ENCODE results near the gene VWCE. TPM values are rescaled to one million over a fixed set of nuclear protein-coding genes. Genes with fewer than 3 reads are reported as not detected.

VWCE gene
- total RNA-seq, 1 experiment from 2014 or later = 20.6 TPM

- H4K20me1 ChIP-seq (ENCODE audit: control insufficient read depth, insufficient read depth, insufficient read length) = no peaks in the 10 kb centered on the region
- no peaks in the 10 kb centered on the region; the same call in 1 of the 2 replicates for H3K4me1 ChIP-seq (ENCODE audit: insufficient read depth, low read length)
- H3K9ac ChIP-seq (ENCODE audit: extremely low read depth, insufficient read length, low read length) = no peak overlapping the region
- no peaks in the 10 kb centered on the region for H3K79me1 ChIP-seq (ENCODE audit: insufficient read depth, low read depth, low read length, poor library complexity, severe bottlenecking)
- no CpG with 5 or more reads among the region's 15 CpGs for WGBS (ENCODE audit: extremely low coverage, insufficient read length, low lambda C conversion rate)
- H2BK120ac ChIP-seq (ENCODE audit: low read depth, low read length, poor library complexity, severe bottlenecking) = no peak overlapping the region
- peaks cover 7% of the 10 kb centered on the region for H3K23me2 ChIP-seq (ENCODE audit: insufficient read length, low read depth, low read length, poor library complexity, severe bottlenecking)
- no peak overlapping the region for H3K56ac ChIP-seq (ENCODE audit: insufficient read length, low read depth, low read length)
- Mint-ChIP-seq H3K27me3 (ENCODE audit: low read depth) (no peaks in the 10 kb centered on the region), H3K4me3 (no peak overlapping the region), H3K36me3 (ENCODE audit: insufficient read depth in 1 of 3, low read depth in 3 of 3) (peaks cover 4 to 40% (median 29%) of the 10 kb centered on the region in 3 experiments), H3K27ac (no peak overlapping the region), H3K4me1 (peaks cover 22 to 26% of the 10 kb centered on the region in 2 experiments), H3K9me3 (no peaks in the 10 kb centered on the region; a peak in 1 of 5 replicates)
- H2AK5ac ChIP-seq (ENCODE audit: insufficient read length, low read length) = no peak overlapping the region
- H2BK15ac ChIP-seq (ENCODE audit: low read depth, low read length) = no peak overlapping the region
- H3K23ac ChIP-seq (ENCODE audit: insufficient read length, low read depth, low read length) = no peak overlapping the region
- H2BK20ac ChIP-seq (ENCODE audit: low read depth, low read length, poor library complexity, severe bottlenecking) = no peak overlapping the region
- no peak overlapping the region for H2AFZ ChIP-seq (ENCODE audit: low read length)
- H4K5ac ChIP-seq (ENCODE audit: insufficient read length, low read depth, low read length) = no peak overlapping the region
- H3K27me3 ChIP-seq (ENCODE audit: insufficient read depth, low read length) = no peaks in the 10 kb centered on the region
- H3K79me2 ChIP-seq (ENCODE audit: insufficient read depth, low read length) = no peaks in the 10 kb centered on the region
- H4K8ac ChIP-seq (replicated peaks; ENCODE audit: insufficient read length, low read depth, low read length) = no peak overlapping the region
- no peak overlapping the region for H3K14ac ChIP-seq (ENCODE audit: insufficient read depth, low read length)
- H2BK5ac ChIP-seq (ENCODE audit: insufficient read length, low read length) = no peak overlapping the region
- DNase-seq = no peak
- TF ChIP-seq, protein P1, sequence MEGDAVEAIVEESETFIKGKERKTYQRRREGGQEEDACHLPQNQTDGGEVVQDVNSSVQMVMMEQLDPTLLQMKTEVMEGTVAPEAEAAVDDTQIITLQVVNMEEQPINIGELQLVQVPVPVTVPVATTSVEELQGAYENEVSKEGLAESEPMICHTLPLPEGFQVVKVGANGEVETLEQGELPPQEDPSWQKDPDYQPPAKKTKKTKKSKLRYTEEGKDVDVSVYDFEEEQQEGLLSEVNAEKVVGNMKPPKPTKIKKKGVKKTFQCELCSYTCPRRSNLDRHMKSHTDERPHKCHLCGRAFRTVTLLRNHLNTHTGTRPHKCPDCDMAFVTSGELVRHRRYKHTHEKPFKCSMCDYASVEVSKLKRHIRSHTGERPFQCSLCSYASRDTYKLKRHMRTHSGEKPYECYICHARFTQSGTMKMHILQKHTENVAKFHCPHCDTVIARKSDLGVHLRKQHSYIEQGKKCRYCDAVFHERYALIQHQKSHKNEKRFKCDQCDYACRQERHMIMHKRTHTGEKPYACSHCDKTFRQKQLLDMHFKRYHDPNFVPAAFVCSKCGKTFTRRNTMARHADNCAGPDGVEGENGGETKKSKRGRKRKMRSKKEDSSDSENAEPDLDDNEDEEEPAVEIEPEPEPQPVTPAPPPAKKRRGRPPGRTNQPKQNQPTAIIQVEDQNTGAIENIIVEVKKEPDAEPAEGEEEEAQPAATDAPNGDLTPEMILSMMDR (conservative IDR thresholded peaks at IDR 0.05) = no peak
- no peak overlapping the region for H3T11ph ChIP-seq (ENCODE audit: low read length)
- H4K91ac ChIP-seq (ENCODE audit: insufficient read length, low read depth, low read length) = no peak overlapping the region
- no peaks in the 10 kb centered on the region for H3K9me3 ChIP-seq (ENCODE audit: control insufficient read depth, low read depth, low read length)
- H3K4ac ChIP-seq (ENCODE audit: low read depth, low read length) = no peak overlapping the region
- no peak overlapping the region for H3K4me2 ChIP-seq (ENCODE audit: insufficient read depth, insufficient read length, low read length)
- H2BK12ac ChIP-seq (ENCODE audit: insufficient read length, low read depth, low read length) = no peak overlapping the region
- no peak overlapping the region for H3K18ac ChIP-seq (ENCODE audit: insufficient read length, low read depth, low read length)
- no peak overlapping the region for H3K27ac ChIP-seq (ENCODE audit: insufficient read length, low read depth, low read length)
Measured at GRCh38 chr11:61337706-61338470, 42.8 kb upstream of the VWCE start.

Data from H9 (cell line).